Body of pancreas (tissue), 4 donors: ENCODE measurements around the gene LITAFD.

Source experiments
- POLR2A ChIP-seq, 3 donors: fragments of 450-650 bp; IDR thresholded peaks; one replicate each; pipeline ENCODE4 v1.6.1; 2016; ENCODE audit warnings: antibody characterized with exemption in 3 of 3, mild to moderate bottlenecking in 2 of 3
- TF ChIP-seq, protein P1 (sequence below), 7 experiments: fragments of 450-650 bp in 4 of 7; fragments of 200-600 bp in 3 of 7; sonication (generic) in 3 of 7; IDR thresholded peaks; one replicate each; pipeline ENCODE4 v1.5.1; 2016 to 2019; ENCODE audit warnings: antibody characterized with exemption in 7 of 7

DNA sequence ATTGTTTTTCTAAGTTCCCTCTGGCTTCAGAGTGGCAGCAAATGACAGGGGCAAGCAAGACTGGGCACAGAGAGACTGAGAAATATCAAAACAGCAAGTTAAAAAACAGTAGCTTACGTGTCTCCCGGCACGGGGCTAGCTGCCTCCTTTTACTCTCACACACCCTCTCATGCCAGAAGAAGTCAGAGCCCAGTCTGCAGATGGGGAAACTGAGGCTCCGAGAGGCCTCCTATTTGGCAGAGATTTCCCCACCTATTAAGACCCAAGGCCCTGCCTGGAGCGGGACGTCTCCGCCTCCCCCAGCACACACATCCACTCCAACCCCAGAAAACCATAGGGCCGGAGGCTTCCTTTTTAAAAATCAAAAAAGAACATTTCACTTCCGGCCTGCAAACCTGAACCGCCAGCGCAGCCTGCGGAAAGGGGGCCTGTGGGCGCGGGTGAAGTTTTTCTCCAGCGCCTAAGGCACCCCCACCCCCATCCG lies 14.2 kb upstream of the LITAFD start:
- TF ChIP-seq, protein P1, sequence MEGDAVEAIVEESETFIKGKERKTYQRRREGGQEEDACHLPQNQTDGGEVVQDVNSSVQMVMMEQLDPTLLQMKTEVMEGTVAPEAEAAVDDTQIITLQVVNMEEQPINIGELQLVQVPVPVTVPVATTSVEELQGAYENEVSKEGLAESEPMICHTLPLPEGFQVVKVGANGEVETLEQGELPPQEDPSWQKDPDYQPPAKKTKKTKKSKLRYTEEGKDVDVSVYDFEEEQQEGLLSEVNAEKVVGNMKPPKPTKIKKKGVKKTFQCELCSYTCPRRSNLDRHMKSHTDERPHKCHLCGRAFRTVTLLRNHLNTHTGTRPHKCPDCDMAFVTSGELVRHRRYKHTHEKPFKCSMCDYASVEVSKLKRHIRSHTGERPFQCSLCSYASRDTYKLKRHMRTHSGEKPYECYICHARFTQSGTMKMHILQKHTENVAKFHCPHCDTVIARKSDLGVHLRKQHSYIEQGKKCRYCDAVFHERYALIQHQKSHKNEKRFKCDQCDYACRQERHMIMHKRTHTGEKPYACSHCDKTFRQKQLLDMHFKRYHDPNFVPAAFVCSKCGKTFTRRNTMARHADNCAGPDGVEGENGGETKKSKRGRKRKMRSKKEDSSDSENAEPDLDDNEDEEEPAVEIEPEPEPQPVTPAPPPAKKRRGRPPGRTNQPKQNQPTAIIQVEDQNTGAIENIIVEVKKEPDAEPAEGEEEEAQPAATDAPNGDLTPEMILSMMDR (IDR thresholded peaks at IDR 0.05) = no peak
- no peak for TF ChIP-seq POLR2A (IDR thresholded peaks at IDR 0.05)
